Measurements from ENCODE around the gene CREB1.

DNA sequence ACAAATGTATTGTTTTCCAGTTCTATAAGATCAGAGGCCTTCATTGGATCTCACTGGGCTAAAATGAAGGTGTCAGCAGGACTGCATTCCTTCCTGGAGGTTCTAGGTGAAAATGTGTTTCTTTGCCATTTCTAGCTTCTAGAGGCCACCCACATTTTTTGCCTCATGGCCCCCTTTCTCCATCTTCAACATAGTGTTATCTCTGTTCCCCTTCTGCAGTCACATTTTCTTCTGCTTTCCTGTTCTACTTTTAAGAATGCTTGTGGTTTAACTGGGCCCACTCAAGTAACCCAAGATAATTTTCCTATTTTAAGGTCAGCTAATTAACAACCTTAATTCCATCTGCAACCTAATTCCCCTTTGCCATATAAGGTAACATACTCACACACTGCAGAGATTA lies 59.4 kb downstream of the CREB1 start:
- TF ChIP-seq, protein P1, sequence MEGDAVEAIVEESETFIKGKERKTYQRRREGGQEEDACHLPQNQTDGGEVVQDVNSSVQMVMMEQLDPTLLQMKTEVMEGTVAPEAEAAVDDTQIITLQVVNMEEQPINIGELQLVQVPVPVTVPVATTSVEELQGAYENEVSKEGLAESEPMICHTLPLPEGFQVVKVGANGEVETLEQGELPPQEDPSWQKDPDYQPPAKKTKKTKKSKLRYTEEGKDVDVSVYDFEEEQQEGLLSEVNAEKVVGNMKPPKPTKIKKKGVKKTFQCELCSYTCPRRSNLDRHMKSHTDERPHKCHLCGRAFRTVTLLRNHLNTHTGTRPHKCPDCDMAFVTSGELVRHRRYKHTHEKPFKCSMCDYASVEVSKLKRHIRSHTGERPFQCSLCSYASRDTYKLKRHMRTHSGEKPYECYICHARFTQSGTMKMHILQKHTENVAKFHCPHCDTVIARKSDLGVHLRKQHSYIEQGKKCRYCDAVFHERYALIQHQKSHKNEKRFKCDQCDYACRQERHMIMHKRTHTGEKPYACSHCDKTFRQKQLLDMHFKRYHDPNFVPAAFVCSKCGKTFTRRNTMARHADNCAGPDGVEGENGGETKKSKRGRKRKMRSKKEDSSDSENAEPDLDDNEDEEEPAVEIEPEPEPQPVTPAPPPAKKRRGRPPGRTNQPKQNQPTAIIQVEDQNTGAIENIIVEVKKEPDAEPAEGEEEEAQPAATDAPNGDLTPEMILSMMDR (IDR thresholded peaks at IDR 0.05), result no peak
- no peak for TF ChIP-seq POLR2A (IDR thresholded peaks at IDR 0.05)

Data from thyroid gland (tissue), 4 donors.